Mesothelial cell of epicardium (in vitro differentiated cells): ENCODE results near the gene SLC49A4. TPM values are rescaled to one million over a fixed set of nuclear protein-coding genes. Genes with fewer than 3 reads are reported as not detected.

Experiments used
- DNase-seq, 2 experiments: peaks; one replicate each; pipeline ENCODE4 v3.0.0; 2021; ENCODE audit warnings: low spot score in 2 of 2; ENCODE audit not compliant: unreplicated experiment in 2 of 2
- H3K27ac Mint-ChIP-seq: 2 replicates; pipeline ENCODE4 v1.8.0; 2021; ENCODE audit warnings: mixed read lengths
- H3K27me3 Mint-ChIP-seq: 2 replicates; pipeline ENCODE4 v1.8.0; 2021; ENCODE audit warnings: low read depth, mixed read lengths
- H3K36me3 Mint-ChIP-seq: 2 replicates; pipeline ENCODE4 v1.8.0; 2021; ENCODE audit warnings: mixed read lengths
- H3K4me1 Mint-ChIP-seq: 2 replicates; pipeline ENCODE4 v1.8.0; 2021; ENCODE audit warnings: mixed read lengths
- H3K4me3 Mint-ChIP-seq: 2 replicates; pipeline ENCODE4 v1.8.0; 2021; ENCODE audit warnings: mild to moderate bottlenecking, moderate library complexity, mixed read lengths
- H3K9me3 Mint-ChIP-seq: 2 replicates; pipeline ENCODE4 v1.8.0; 2021; ENCODE audit warnings: mixed read lengths
- CTCF ChIP-seq: fragments of 200-600 bp; sonication (generic); IDR thresholded peaks from one replicate; pipeline ENCODE4 v1.5.0; 2021; ENCODE audit warnings: antibody characterized with exemption; ENCODE audit not compliant: unreplicated experiment
- total RNA-seq: library from RNA; stranded (reverse); gene quantifications from 3 replicates; pipeline ENCODE4 v1.2.1, GENCODE V29; 2021

The SLC49A4 gene
- total RNA-seq, 1 donor from 2014 or later: 18.1 TPM

DNA sequence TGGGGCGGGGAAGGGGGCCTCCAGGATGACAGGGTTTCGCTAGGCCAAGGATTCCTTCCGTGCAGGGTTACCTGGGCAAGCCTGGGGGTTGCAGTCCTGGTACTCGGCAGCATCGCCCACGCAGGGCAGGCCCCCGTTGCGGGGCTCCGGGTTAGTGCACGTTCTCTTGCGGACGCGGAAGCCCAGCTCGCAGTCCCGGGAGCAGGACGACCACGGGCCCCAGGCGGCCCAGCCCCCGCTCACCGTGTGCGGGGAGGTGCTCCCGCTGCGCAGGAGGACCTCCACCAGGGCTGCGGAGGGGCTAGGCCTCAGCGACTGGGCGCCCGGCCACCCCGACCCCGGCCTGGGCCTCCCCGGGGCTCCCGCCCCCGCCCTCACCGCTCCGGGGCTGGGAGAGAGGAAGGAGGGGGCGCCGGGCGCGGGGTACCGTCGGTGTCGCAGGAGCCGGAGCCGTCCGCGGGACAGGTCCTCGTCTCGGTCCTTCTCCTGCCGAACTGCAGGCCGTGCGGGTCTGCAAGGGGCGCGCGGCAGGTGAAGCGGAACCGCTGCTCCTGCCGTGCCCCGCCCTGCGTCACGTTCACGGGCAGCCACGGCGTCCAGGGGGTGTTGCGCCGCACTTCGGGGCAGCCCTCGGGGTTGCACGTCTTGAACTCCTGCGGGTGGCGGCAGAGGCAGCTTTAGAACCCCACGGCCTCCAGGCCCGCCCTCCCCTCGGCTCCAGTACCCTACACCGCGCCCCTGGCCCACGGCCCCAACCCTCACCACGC is 118.1 kb downstream of the SLC49A4 start:
- Mint-ChIP-seq H3K27ac (no peak overlapping the region), H3K4me3 (no peak overlapping the region)

DNA sequence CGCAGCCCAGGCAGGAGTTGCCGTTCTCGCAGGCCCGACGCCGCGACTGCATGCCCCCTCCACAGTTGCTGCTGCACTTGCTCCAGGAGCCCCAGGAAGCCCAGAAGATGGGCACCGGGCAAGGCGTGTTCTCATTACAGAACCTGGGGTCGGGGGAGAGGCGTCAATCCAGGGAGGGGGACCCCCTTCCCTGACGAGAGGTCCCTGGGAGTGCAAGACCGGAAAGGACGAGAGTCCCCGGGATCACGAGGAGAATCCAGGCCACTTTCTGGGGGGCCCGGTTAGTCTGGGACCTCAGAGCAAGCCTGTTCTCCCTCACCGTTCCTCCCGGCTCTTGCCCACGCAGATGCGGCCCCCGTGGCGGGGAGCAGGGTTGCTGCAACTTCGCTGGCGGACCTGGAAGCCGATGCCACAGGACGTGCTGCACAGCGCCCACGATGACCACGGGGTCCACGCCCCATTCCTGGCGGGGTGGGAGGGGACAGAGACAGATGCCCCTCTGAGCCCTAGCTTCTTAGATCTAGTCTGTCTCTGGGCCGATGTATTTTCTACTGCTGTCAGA is 118.8 kb downstream of the SLC49A4 start:
- Mint-ChIP-seq H3K36me3 (no peaks in the 10 kb centered on the region), H3K9me3 (no peaks in the 10 kb centered on the region), H3K4me1 (no peaks in the 10 kb centered on the region), H3K4me3 (no peak overlapping the region), H3K27me3 (peaks cover 31% of the 10 kb centered on the region), H3K27ac (no peak overlapping the region)
- no peak for DNase-seq
- no peak for TF ChIP-seq CTCF

More for the DNA sequence above, 118.1 kb downstream of the SLC49A4 start:
- no peaks in the 10 kb centered on the region for H3K4me1 Mint-ChIP-seq
- no peaks in the 10 kb centered on the region for H3K36me3 Mint-ChIP-seq
- no peaks in the 10 kb centered on the region for H3K9me3 Mint-ChIP-seq
- TF ChIP-seq CTCF: no peak
- H3K27me3 Mint-ChIP-seq: peaks cover 25% of the 10 kb centered on the region
- no peak for DNase-seq

- no peak for DNase-seq
- Mint-ChIP-seq H3K4me3 (no peak overlapping the region), H3K27ac (no peak overlapping the region), H3K27me3 (peaks cover 38% of the 10 kb centered on the region), H3K36me3 (no peaks in the 10 kb centered on the region), H3K4me1 (no peaks in the 10 kb centered on the region), H3K9me3 (no peaks in the 10 kb centered on the region)
- TF ChIP-seq CTCF: no peak
Measured at GRCh38 chr3:122915300-122916055, 120.6 kb downstream of the SLC49A4 start.

DNA sequence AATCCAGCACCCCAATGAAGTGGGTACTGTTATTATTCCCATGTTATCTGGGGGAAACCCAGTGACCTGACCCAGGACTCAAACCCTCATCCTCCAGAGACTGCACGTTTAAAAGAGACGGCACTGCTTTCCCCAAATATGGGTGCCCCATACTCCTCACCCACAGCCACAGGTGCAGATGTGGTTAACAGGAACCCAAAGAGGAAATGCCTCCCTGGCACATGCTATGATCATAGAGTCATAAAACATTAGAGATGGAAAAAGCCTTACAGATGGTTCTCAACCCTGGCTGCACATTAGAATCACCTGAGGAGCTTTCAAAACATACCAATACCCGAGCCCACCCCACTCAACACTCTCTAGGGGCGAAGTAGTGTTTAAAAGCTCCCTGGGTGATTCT is 121.2 kb downstream of the SLC49A4 start:
- H3K36me3 Mint-ChIP-seq: no peaks in the 10 kb centered on the region
- H3K27ac Mint-ChIP-seq: no peak overlapping the region
- no peaks in the 10 kb centered on the region for H3K9me3 Mint-ChIP-seq
- TF ChIP-seq CTCF: no peak
- H3K4me1 Mint-ChIP-seq: no peaks in the 10 kb centered on the region
- H3K27me3 Mint-ChIP-seq: peaks cover 38% of the 10 kb centered on the region
- DNase-seq: no peak
- H3K4me3 Mint-ChIP-seq: no peak overlapping the region

DNA sequence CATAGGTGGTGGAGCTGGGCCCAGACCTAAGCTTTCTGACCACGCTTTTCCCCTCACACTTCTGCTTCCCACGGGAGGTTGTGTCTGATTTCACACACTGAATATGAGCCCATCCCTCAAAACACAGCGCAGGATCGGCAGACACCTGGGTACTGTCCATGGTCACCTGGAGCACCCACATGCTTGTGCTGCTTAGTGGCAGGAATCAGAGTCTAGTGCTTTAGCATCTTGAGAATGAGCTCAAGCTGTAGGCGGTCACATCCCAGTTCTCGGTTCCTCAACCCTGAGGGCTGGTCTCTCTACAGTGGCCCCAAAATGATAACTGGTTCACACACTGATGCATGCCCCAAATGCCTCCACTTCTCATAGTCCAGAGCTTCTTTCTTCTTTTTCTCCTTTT is 121.7 kb downstream of the SLC49A4 start:
- no peak for TF ChIP-seq CTCF
- Mint-ChIP-seq H3K4me3 (no peak overlapping the region), H3K36me3 (no peaks in the 10 kb centered on the region), H3K27me3 (peaks cover 38% of the 10 kb centered on the region), H3K27ac (no peak overlapping the region), H3K9me3 (no peaks in the 10 kb centered on the region), H3K4me1 (no peaks in the 10 kb centered on the region)
- no peak for DNase-seq
